BE2C (cell line): Measurements from ENCODE around the gene PAM16.

Experiments used
- DNase-seq: peaks from one replicate; pipeline ENCODE4 v3.0.0-alpha.2; 2020
- H3K27me3 ChIP-seq: fragments of 250-450 bp; sonication (Bioruptor Pico); 2 replicates; pipeline ENCODE4 v1.5.1; 2020; ENCODE audit warnings: mild to moderate bottlenecking
- H3K36me3 ChIP-seq: fragments of 250-450 bp; sonication (Bioruptor Pico); 2 replicates; pipeline ENCODE4 v1.5.1; 2020; ENCODE audit warnings: mild to moderate bottlenecking
- H3K4me1 ChIP-seq: fragments of 250-450 bp; sonication (Bioruptor Pico); 2 replicates; pipeline ENCODE4 v1.5.1; 2020
- H3K4me3 ChIP-seq: 2 replicates; pipeline ENCODE4 v1.5.1; 2011; ENCODE audit warnings: low read depth, low read length
- H3K9me3 ChIP-seq: fragments of 250-450 bp; sonication (Bioruptor Pico); 2 replicates; pipeline ENCODE4 v1.5.1; 2020
- CTCF ChIP-seq: IDR thresholded peaks from 2 replicates; pipeline ENCODE4 v1.5.1; 2012; ENCODE audit warnings: mild to moderate bottlenecking, low read depth, low read length

PAM16 gene

GRCh38 chr16:4324492-4325252 lies 26.4 kb downstream of the PAM16 start:
- TF ChIP-seq CTCF = no peak
- H3K4me1 ChIP-seq = peaks cover 22% of the 10 kb centered on the region
- H3K4me3 ChIP-seq = no peak overlapping the region
- H3K9me3 ChIP-seq = no peaks in the 10 kb centered on the region
- no peak for DNase-seq
- no peaks in the 10 kb centered on the region for H3K27me3 ChIP-seq
- H3K36me3 ChIP-seq = no peaks in the 10 kb centered on the region

GRCh38 chr16:4323845-4324488 lies 27.2 kb downstream of the PAM16 start:
- Histone ChIP-seq H3K36me3 (no peaks in the 10 kb centered on the region), H3K4me3 (peak overlapping the region; percentile 19; the same call in 1 of the 2 replicates), H3K27me3 (no peaks in the 10 kb centered on the region), H3K4me1 (peaks cover 25% of the 10 kb centered on the region), H3K9me3 (no peaks in the 10 kb centered on the region)
- peak; percentile 78 for DNase-seq
- TF ChIP-seq CTCF = no peak

GRCh38 chr16:4323071-4323844 lies 27.9 kb downstream of the PAM16 start:
- TF ChIP-seq CTCF = no peak
- H3K4me1 ChIP-seq = peaks cover 25% of the 10 kb centered on the region
- H3K27me3 ChIP-seq = no peaks in the 10 kb centered on the region
- no peak for DNase-seq
- no peaks in the 10 kb centered on the region for H3K36me3 ChIP-seq
- no peak overlapping the region for H3K4me3 ChIP-seq
- no peaks in the 10 kb centered on the region for H3K9me3 ChIP-seq

- Histone ChIP-seq H3K27me3 (no peaks in the 10 kb centered on the region), H3K4me3 (no peak overlapping the region), H3K36me3 (no peaks in the 10 kb centered on the region), H3K4me1 (peaks cover 32% of the 10 kb centered on the region), H3K9me3 (no peaks in the 10 kb centered on the region)
- no peak for DNase-seq
- no peak for TF ChIP-seq CTCF
These were observed 28.7 kb downstream of the PAM16 start for GRCh38 chr16:4322121-4323052.

- no peaks in the 10 kb centered on the region for H3K27me3 ChIP-seq
- no peak for TF ChIP-seq CTCF
- no peak for DNase-seq
- H3K9me3 ChIP-seq = no peaks in the 10 kb centered on the region
- no peaks in the 10 kb centered on the region for H3K36me3 ChIP-seq
- H3K4me3 ChIP-seq = no peak overlapping the region
- peaks cover 32% of the 10 kb centered on the region for H3K4me1 ChIP-seq
These were observed 29.6 kb downstream of the PAM16 start for GRCh38 chr16:4321286-4322120.
